GM04503 (cell line): ENCODE data around the gene DOHH.

ENCODE experiments used
- DNase-seq: peaks from one replicate; pipeline ENCODE4 v3.0.0-alpha.2; 2012; ENCODE audit warnings: low read depth

The DOHH gene, protein sequence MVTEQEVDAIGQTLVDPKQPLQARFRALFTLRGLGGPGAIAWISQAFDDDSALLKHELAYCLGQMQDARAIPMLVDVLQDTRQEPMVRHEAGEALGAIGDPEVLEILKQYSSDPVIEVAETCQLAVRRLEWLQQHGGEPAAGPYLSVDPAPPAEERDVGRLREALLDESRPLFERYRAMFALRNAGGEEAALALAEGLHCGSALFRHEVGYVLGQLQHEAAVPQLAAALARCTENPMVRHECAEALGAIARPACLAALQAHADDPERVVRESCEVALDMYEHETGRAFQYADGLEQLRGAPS

DNA sequence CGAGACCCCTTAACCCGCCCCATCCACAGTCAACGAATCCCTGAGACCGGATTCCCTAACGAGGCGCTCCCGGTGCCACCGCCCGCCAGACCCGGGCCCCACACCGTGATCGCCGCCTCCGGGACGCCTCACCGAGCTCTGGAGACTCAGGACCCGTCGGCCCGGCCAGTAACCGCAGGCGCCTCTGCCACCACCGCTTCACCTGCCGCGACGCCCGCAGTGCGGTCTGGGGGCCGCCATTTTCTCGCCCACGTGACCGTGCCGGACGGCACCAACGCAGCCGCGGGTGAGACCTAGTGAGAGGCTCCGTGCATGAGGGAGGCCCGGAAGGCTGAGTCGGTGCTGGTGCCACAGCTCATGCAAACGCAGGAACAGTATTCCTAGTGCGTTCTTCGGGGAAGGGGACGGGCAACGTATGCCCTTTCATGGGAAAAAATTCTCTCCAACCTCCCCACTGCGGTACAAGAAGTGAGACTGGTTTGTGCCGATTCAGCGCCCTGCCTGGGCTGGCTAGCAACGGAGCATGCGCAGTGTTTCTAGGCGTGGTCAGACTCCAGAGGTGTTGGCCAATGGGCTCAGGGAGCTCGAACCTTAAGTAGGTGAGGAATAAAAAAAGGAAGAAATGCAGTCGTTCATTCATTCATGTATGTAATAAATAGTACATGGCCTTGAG lies at the start of gene DOHH:
Gene DOHH, minus strand, starts transcription at position 246 of the 673 bp plus-strand sequence. CDS start 3,860 bp downstream, outside the sequence.
- peak; percentile 73 for DNase-seq

DNA sequence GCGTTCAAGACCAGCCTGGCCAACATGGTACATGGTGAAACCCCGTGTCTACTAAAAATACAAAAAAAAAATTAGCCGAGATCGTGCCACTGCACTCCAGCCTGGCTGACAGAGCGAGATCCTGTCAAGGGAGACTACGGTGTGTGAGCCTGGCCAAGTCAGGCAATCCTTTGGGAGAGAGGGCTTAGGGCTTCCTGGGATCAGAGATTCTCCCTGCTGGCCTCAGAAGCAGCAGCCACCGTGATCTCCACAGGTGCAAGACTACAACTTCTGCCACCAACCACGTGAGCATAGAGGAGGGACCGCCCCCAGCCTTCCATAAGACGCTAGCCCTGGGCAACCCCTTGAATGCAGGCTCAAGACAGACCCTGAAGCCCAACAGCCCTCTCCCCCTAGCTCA lies 49.3 kb upstream of the DOHH start:
- no peak for DNase-seq

DNA sequence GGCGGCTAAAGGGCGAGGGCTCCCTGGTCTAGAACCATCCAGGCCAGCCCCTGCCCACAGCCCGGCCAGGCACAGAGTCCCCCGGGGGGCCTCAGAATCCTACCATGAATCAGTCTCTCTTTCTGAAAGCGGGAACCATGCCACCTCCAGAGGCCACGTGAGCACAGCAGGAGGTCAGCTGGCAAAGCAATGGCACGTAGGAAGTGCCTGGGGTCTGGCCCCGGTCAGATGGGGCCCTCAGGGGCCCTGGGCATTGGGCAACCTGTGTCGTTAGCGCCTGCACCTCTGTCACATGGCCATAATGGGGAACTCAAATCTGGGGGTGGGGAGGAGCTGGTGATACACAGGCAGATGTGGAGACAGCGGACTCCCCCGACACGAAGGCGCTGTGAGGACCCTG lies 48.1 kb upstream of the DOHH start:
- DNase-seq = no peak

DNA sequence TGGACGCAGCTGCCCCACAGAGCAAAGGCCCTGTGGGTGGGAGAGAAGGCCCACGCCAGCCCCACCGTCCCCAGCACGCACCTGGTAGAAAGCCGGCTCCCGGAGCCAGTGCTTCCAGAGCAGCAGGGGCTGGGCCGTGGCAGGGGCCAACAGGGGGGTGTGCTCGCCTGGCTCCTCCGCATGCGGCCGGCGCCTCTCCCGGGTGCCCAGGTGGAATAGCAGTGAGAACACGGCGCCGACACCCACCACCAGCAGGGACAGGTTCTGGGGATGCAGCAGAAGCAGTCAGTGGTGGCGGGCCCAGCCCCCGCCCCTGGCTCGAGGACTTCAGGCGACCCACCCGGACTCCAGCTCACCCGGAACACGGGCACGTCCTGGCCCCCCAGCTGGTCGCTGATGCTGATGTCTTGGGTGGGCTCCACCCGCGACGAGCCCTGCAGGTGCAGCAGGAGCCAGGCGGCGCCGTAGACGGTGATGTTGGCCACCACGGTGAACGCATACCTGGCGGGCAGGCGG lies 47.4 kb upstream of the DOHH start:
- no peak for DNase-seq

DNA sequence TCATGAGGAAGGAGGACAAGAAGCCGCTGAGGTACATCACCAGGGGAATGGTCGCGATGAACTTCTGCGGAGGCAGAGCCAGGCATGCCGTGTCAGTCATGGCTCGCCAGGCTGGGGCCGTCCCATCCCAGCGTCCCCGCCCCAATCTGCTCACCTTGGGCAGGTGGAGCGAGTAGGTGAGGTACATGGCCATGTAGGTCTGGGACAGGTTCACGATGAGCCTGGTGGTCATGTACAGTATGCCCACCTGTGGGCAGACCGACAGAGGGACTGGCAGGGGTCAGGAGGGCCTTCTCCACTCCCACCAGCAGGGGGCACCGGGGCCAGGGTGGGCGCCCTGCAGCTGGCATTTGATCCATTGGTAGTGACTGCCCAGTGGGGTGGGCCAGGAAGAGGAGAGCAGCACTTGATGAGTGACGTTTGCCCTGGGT lies 46.8 kb upstream of the DOHH start:
- no peak for DNase-seq

DNA sequence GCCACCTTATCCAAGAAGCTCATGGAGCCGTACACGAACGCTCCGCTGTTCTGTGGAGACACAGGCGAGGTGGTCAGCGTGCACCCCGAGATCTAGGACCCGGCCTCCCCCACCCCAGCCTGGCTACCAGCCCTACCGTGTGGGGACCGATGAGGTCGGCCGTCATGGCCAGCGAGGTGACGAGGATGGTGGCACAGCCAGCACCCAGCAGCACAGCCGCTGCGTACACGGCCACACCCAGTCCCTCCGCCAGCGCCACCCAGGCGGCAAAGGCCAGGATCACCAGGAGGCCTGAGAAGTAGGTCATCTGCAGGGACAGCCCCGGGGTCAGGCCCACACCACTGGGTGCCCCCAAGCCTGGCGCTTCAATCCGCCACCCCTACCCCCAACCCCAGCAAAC lies 45.6 kb upstream of the DOHH start:
- DNase-seq = no peak

DNA sequence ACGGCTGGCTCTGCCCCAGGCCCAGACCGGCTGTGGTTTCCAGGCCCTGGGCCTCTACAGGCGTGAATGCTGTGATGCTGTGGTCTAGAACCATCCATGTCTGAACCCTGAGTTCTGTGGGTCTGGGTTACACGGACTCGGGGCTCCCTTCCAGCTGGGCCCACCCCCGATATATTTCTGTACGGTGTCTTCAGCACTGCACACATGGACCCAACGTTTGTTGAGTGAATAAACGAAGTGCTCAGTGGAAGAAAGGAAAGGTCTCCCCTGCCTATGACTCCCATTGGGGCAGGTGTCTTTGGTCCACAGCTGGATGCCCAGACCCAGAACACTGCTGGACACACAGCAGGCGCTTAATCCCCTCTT lies 45.2 kb upstream of the DOHH start:
- no peak for DNase-seq

DNA sequence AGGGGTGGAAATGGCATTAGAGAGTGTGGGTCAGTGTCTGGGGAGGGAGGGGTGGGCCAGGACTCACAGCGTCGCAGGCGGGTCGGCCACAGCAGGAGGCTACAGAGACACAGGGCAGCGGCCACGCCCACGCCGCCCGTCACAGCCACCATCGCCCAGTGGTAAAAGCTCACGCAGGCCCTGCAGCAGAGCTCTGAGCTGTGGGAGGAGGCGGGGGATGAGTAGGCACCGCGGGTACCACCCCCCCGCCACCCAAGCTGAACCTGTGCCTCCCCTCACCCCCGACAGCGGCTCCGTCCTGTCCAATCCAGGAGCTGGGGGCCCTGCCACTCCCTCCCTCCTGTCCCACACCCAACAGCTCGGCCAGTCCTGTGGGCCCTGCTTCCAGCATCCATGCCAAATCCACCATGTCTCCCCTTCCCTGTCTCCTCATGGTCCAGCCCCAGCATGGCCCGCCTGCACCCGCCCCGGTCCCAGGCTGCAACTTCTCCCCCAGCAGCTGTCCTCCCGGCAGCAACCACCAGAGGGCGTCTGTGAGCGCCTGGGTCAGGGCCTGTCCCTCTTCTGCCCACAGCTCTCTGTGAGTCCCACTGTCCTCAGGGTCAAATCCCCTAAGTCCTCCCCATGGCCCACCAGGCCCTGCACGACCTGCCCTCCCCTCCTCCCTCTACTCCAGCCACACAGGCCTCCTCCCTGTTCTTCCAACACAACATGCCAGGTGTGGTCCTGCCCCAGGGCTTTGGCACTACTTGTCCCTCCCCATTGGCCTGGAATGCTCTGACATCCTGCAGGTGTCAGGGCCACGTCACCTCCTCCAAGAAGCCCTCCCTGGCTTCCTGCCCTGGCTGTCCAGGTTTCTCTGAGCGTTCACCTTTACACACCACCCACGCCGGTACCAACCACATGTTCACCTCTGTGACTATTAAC lies 44.5 kb upstream of the DOHH start:
- DNase-seq = no peak

DNA sequence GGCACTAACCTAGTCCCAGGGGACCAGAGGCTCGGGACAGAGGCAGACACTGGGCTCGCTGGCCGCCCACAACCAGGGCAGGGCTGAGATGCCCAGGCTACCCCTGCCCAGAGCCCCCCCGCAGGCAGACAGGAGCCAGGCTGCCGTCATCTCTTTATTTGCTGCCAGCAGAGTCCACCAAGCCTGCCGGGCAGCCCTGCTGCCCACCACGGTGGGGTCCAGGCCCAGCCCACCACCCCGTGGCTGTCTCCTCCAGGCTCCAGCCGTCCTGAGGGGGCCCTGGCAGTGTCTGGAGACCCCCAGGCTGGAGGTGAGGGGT lies 43.5 kb upstream of the DOHH start:
- no peak for DNase-seq

DNA sequence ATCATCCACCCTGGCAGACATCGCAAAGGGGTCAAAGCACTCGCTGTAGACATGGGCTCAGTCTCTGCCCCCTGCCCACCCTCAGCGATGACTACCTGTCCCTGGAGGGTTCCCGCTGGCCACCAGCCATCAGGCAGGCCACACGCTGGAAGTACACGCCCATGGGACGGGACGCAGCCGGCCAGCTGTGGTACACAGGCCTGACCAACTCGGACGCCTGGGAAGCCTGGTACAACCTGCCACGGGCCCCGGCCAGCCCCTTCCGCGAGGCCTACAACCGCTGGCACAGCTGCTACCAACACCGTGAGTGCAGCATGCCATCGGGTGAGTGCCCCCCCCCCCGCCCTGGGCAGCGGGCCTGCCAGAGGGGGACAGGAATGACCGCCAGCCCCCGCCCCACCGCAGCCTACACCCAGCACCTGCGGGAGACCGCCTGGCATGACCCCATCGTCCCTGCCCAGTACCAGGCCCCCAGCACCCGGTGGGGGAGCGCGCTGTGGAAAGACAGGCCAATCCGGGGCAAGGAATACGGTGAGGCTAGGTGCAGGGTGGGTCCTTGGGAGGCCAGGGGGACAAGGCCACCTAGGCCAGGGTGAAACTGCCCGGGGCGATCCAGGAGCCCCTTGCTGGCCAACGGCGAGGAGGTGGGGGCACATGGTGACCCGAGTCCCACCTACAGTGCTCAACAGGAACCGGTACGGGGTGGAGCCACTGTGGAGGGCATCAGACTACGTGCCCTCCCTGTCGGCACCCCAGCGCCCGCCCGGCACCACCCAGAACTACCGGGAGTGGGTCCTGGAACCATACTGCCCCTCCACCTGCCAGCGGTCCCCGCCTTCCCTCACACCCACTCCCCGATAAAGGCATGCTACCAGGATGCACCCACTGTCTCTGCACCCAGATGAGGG lies 42.9 kb upstream of the DOHH start:
- no peak for DNase-seq

DNA sequence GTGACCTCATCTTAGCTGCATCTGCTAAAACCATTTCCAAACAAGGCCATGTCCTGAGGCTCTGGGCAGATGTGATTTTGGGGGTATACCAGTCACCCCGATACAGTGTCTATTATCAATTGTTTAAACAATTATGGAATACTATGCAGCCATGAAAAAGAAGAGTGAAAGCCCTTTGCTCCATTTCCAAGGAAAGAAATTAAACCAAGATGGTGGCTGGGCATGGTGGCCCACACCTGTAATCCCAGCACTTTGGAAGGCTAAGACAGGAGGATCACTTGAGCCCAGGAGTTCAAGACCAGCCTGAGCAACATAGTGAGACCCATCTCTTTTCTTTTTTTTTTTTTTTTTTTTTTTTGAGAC lies 39.3 kb upstream of the DOHH start:
- DNase-seq = no peak

DNA sequence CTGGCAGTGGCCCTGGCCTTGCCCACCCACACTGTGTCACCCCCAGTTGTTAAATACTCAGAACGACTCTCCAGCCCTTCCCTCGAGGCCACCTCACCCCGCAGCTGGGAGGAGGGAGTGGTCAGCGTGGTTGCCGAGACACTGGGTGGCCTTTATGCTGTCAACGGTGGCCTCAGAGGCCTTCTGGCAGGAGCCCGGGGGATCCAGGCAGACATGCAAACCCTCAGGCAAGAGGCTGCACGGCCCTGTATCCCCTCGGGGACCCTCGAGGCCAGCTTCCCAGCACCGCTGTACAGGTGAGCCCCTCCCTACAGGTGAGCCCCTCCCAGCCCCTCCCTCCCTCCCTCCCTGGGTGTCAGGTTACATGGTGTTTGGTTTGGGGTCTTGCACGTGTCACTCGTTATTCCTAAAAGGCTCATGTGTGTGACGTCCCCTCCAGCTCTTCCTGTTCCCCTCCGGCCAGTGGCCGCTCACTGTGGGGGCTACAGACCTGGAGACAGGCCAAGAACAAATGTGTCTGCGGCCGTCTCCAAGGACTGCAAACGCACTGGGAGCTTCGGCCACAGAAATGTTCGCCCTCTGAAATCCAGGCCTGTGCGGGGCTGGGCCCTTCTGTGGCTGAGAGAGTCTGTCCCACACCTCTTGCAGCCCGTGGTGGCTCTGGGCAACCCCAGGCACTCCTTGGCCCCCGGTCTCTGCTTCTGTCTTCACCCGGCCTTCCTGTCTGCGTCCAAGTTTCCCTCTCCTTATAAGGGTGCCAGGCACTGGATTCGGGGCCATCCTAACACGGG lies 38.7 kb upstream of the DOHH start, which contains the start of gene TEKTIP1:
Gene TEKTIP1, plus strand, starts transcription at position 210 of the 791 bp plus-strand sequence. Its CDS starts 4 bp downstream, at position 214.
- no peak for DNase-seq

DNA sequence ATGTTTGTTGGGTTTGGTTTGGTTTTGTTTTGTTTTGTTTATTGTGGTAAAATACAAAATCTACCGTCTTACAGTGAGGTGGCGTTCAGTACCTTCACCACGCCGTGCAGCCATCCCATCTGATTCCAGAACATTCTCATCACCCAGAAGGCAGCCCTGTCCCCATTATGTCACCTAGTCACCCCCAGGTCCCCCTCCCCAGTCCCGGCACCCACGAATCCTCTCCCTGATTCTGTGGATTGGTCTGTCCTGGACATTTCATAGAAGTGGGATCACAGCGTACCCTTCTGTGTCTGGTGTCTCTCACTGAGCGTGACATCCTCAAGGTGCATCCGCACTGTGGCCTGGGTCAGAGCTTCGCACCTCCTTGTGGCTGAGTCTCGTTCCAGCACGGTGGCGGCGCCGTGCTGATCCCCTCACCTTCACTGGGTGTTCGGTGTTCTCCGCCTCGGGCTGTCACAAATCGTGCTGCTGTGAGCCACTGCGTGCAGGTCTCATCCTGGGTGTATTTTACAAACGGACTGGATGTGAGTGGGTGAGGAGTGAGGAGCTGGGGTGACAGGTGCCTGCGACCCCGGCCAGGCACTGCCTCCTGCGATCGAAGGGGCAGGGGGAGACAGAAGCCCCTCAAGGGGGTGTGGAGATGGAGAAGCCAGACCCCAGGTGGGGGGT lies 37.9 kb upstream of the DOHH start:
- no peak for DNase-seq

DNA sequence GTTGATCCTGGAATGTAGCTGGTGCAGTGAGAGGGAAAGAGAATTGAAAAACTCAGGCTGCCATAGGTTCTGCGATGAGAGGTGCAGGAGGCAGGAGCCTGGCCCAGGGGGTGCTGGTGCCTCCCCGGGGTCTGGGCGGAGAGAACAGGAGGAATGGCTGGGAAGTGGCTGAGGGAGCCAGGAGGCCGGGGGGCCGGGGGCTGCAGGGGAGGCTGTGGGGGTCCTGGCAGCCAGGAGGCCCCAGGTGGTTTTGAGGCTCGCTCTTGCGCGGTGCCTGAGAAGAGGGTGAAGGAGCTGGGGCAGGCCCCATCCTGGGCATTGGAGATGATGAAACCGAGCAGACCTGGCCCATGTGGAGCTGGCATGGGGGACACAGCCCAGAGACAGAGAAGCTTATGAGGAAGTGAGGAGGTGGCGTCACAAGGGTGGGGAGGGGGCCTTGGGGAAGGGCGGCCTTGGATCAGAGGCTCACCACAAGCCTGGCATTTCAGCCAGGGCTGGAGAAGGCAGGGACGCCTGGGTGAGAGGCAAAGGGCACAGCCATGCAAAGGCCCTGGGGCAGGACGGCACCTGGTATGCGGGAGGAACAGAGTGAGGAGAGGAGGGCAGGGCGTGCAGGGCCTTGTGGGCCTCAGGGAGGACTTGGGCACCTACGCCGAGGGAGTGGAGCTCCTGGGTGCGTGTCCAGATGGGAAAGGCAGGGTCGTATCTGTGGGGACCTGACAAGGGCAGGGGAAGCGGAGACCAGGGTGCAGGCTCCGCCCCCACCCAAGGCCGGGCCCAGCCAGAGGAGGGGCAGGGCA lies 37.2 kb upstream of the DOHH start:
- no peak for DNase-seq

DNA sequence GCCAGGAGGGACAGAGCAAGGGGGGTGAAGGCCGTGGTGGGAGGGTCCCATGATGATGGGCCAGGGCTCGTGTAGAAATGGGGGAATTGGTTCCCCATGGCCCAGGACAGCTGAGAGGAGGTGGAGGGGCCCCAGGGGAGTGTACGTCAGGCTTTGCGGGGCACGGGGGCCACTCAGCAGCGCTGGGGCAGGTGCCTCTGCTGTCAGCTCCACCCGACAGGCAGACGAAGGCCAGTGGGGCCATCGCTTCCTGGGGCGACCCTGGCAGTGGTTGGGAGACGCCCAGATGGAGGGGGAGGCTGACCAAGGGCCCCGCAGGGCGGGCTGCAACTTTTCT lies 36.6 kb upstream of the DOHH start:
- no peak for DNase-seq

DNA sequence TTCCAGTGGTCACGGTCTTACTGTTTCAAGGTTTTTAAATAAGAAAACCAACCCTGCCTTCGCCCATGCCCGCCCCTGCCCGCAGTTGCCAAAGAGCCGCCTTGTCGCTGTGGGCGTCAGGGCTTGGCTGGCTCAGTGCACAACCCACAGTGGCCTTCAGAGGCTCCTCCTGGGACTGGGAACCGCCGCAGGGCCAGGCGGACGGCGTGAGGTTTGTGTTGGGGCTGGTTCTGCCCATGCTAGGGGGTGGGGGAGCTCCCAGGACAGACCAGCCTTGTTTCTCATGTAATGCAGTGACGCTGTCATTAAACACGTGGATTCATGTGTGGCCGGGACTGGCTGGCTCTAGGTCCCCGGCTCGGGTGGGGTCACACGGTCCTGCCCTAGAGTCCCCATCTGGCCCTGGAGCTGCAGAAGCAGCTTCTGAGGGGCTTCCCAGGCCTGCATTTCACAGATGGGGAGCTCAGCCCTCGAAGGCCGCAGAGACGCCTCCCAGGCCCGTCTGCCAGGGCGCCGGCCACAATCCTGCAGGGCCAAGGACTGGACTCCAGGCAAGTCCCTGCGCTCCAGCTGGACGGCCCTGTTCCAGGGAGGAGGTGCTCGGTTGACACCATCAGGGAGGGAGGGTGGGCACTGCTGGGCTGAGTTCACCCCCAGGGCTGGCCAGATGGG lies 36.1 kb upstream of the DOHH start:
- DNase-seq = no peak

DNA sequence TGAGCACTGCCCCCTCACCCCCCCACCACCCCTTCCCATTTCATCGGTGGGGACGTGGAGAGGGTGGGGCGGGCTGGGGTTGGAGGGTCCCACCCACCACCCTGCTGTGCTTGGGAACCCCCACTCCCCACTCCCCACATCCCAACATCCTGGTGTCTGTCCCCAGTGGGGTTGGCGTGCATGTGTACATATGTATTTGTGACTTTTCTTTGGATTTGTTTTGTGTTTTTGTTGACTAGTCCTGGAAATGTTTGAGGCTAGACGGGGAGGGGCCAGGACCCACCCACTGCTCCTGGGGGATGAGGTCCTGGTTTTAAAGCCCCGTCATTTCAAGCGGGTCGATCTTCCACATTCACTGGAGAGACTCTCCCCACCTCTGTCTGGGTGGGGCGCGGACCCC lies 35.5 kb upstream of the DOHH start:
- no peak for DNase-seq

DNA sequence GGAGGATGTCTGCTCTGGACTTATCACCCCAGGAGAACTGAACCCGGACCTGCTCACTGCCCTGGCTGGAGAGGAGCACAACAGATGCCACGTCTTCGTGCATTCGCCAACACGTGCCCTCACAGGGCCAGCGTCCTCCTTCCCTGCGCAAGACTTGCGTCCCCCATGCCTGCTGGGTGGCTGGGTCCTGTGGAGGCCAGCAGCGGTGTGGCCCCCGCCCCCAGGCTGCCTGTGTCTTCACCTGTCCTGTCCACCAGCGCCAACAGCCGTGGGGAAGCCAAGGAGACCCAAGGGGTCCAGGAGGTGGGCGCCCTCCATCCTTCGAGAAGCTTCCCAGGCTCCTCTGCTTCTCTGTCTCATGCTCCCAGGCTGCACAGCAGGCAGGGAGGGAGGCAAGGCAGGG lies 35.1 kb upstream of the DOHH start:
- DNase-seq = no peak

DNA sequence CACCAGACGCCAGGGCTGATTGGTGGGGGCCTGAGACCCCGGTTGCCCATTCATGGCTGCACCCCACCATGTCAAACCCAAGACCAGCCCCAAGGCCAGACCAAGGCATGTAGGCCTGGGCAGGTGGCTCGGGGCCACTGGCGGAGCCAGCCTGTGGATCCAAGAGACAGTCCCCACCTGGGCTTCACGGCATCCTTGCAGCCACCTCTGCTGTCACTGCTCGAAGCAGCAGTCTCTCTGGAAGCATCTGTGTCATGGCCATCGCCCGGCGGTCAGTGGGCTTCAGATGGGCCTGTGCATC lies 34.7 kb upstream of the DOHH start:
- DNase-seq = no peak
